Motor neuron (in vitro differentiated cells): ENCODE results near the gene FSTL4. TPM values are rescaled to one million over a fixed set of nuclear protein-coding genes. Genes with fewer than 3 reads are reported as not detected.
A peak's percentile ranks its signal among the peaks of the same experiment; 100 is the strongest.

ENCODE experiments used
- ATAC-seq, 8 experiments: fragments of 200-7000 bp; cut with Tn5 transposase; replicated peaks in 6 of 8; 2 replicates each; pipeline ENCODE4 v1.8.0; 2021; ENCODE audit warnings: mild to moderate bottlenecking in 8 of 8, moderate library complexity in 8 of 8
- H3K27ac ChIP-seq, 2 donors: fragments of 250-450 bp; sonication (Bioruptor Pico); 2 replicates each; pipeline ENCODE4 v1.9.0; 2021; ENCODE audit warnings: antibody characterized with exemption in 2 of 2, mild to moderate bottlenecking in 2 of 2, moderate library complexity in 1 of 2
- H3K4me1 ChIP-seq, 2 donors: fragments of 250-450 bp; sonication (Bioruptor Pico); replicated peaks in 1 of 2; 2 replicates each; pipeline ENCODE4 v1.6.1; 2021; ENCODE audit warnings: antibody characterized with exemption in 2 of 2, mild to moderate bottlenecking in 2 of 2, moderate library complexity in 1 of 2
- H3K4me3 ChIP-seq, 5 donors: fragments of 250-450 bp; sonication (Bioruptor Pico); 2 replicates each; pipeline ENCODE4 v1.9.0; 2021; ENCODE audit warnings: antibody characterized with exemption in 5 of 5, mild to moderate bottlenecking in 5 of 5, moderate library complexity in 4 of 5
- WGBS, 10 experiments: fragments of 450-650 bp; shearing (Covaris generic); methylation state at CpG; one replicate each; pipeline ENCODE4 v1.0.0; 2022; 5-methylcytosine and 5-hydroxymethylcytosine counted together
- in situ Hi-C, 9 experiments: fragments of 400-800 bp; cut with MboI; loops; one replicate each; pipeline ENCODE4 v1.15.0; 2021; ENCODE audit warnings: low sequenced_read_pairs in 9 of 9, low pct_unique_long_range_greater_than_20kb in 2 of 9; ENCODE audit not compliant: unreplicated experiment in 9 of 9
- total RNA-seq, 8 experiments: library from RNA; unstranded; fragments of 300-600 nt; gene quantifications; 2 replicates each; pipeline versions ENCODE4 v1.2.3 to v1.2.4, GENCODE V29; 2022

Gene FSTL4
- total RNA-seq, 8 experiments from 2014 or later = 0.13 to 5.5 (median 1.9) TPM

- WGBS, 10 experiments = 0 to 82% (median 74%) methylated on average over 1 to 3 of the region's 4 CpGs; no CpG with 5 or more reads in 3 of the 10 experiments
- Histone ChIP-seq H3K4me3 (no peak overlapping the region), H3K4me1 (no peaks in the 10 kb centered on the region), H3K27ac (no peak overlapping the region)
- in situ Hi-C loops = no loop called here
- ATAC-seq = no peak
Measured at GRCh38 chr5:133533541-133533940, 78.8 kb downstream of the FSTL4 start.

GRCh38 chr5:133531594-133531993 lies 80.7 kb downstream of the FSTL4 start:
- no peak overlapping the region for H3K27ac ChIP-seq
- no peaks in the 10 kb centered on the region for H3K4me1 ChIP-seq
- ATAC-seq = peak in 5 of 8 experiments; percentile 26 to 97 (median 51)
- WGBS, 10 experiments = 0 to 80% (median 24%) methylated on average over 1 to 4 of the region's 4 CpGs; no CpG with 5 or more reads in 4 of the 10 experiments
- no peak overlapping the region for H3K4me3 ChIP-seq
- in situ Hi-C loops = no loop called here

- Histone ChIP-seq H3K27ac (no peak overlapping the region), H3K4me1 (peaks cover 1% of the 10 kb centered on the region in 2 donors), H3K4me3 (no peak overlapping the region)
- 30 to 100% (median 80%) methylated on average over 1 to 3 of the region's 4 CpGs; no CpG with 5 or more reads in 3 of the 10 experiments for WGBS, 10 experiments
- in situ Hi-C loops = no loop called here
- peak in 1 of 8 experiments; percentile 15 for ATAC-seq
Measured at GRCh38 chr5:133531178-133531577, 81.2 kb downstream of the FSTL4 start.

- Histone ChIP-seq H3K4me1 (peaks cover 7 to 10% of the 10 kb centered on the region in 2 donors), H3K27ac (no peak overlapping the region), H3K4me3 (no peak overlapping the region)
- no peak for ATAC-seq
- in situ Hi-C loops = no loop called here
- 33 to 100% (median 74%) methylated on average over 1 to 6 of the region's 6 CpGs; no CpG with 5 or more reads in 4 of the 10 experiments for WGBS, 10 experiments
Measured at GRCh38 chr5:133530270-133530669, 82.1 kb downstream of the FSTL4 start.

- whole genome bisulfite sequencing, 10 experiments = 7 to 100% (median 40%) methylated on average over 1 to 4 of the region's 4 CpGs; no CpG with 5 or more reads in 5 of the 10 experiments
- peaks cover 21 to 25% of the 10 kb centered on the region in 2 donors for H3K4me1 ChIP-seq
- no peak for ATAC-seq
- no peak overlapping the region for H3K27ac ChIP-seq
- in situ Hi-C loops = no loop called here
- H3K4me3 ChIP-seq = no peak overlapping the region
Measured at GRCh38 chr5:133528841-133529240, 83.5 kb downstream of the FSTL4 start.

- no peak for ATAC-seq
- no peak overlapping the region for H3K4me3 ChIP-seq
- in situ Hi-C loops = no loop called here
- 0 to 100% (median 40%) methylated on average over 1 of the region's 2 CpGs; no CpG with 5 or more reads in 7 of the 10 experiments for WGBS, 10 experiments
- H3K4me1 ChIP-seq = peaks cover 29 to 40% of the 10 kb centered on the region in 2 donors
- no peak overlapping the region for H3K27ac ChIP-seq
Measured at GRCh38 chr5:133527311-133527710, 85.0 kb downstream of the FSTL4 start.

GRCh38 chr5:133526368-133526767 lies 86.0 kb downstream of the FSTL4 start:
- no peak for ATAC-seq
- Histone ChIP-seq H3K27ac (peak overlapping the region in 1 of 2 donors; percentile 40), H3K4me3 (no peak overlapping the region), H3K4me1 (peaks cover 36 to 49% of the 10 kb centered on the region in 2 donors)
- 37 to 100% (median 75%) methylated on average over 1 to 7 of the region's 7 CpGs; no CpG with 5 or more reads in 1 of the 10 experiments for WGBS, 10 experiments
- in situ Hi-C loops = no loop called here

GRCh38 chr5:133525126-133525525 lies 87.2 kb downstream of the FSTL4 start:
- H3K4me1 ChIP-seq = peaks cover 36 to 54% of the 10 kb centered on the region in 2 donors
- WGBS, 10 experiments = 39 to 63% (median 40%) methylated on average over 1 to 2 of the region's 3 CpGs; no CpG with 5 or more reads in 5 of the 10 experiments
- in situ Hi-C loops = no loop called here
- peak in 3 of 8 experiments; percentile 26 to 71 (median 70) for ATAC-seq
- H3K4me3 ChIP-seq = no peak overlapping the region
- peak overlapping the region in 1 of 2 donors; percentile 12 for H3K27ac ChIP-seq

GRCh38 chr5:133524666-133525065 lies 87.7 kb downstream of the FSTL4 start:
- WGBS, 10 experiments = 80% methylated on average over 3 of the region's 4 CpGs; no CpG with 5 or more reads in 9 of the 10 experiments
- peaks cover 36 to 54% of the 10 kb centered on the region in 2 donors for H3K4me1 ChIP-seq
- no peak overlapping the region for H3K4me3 ChIP-seq
- in situ Hi-C loops = no loop called here
- peak overlapping the region; percentile 29 to 84 for H3K27ac ChIP-seq
- ATAC-seq = peak in 2 of 8 experiments; percentile 27 to 34

- WGBS, 10 experiments = 4 to 94% (median 75%) methylated on average over 1 to 6 of the region's 12 CpGs; no CpG with 5 or more reads in 2 of the 10 experiments
- in situ Hi-C loops = no loop called here
- peaks cover 36 to 54% of the 10 kb centered on the region in 2 donors for H3K4me1 ChIP-seq
- ATAC-seq = peak in 5 of 8 experiments; percentile 77 to 88 (median 82)
- no peak overlapping the region for H3K4me3 ChIP-seq
- peak overlapping the region; percentile 58 to 84 for H3K27ac ChIP-seq
Measured at GRCh38 chr5:133523961-133524586, 88.3 kb downstream of the FSTL4 start.

GRCh38 chr5:133523013-133523658 lies 89.2 kb downstream of the FSTL4 start:
- Histone ChIP-seq H3K4me1 (peaks cover 36 to 54% of the 10 kb centered on the region in 2 donors), H3K27ac (no peak overlapping the region), H3K4me3 (no peak overlapping the region)
- 20 to 90% (median 80%) methylated on average over 1 to 6 of the region's 9 CpGs; no CpG with 5 or more reads in 3 of the 10 experiments for WGBS, 10 experiments
- in situ Hi-C loops = no loop called here
- ATAC-seq = peak in 1 of 8 experiments; percentile 38

GRCh38 chr5:133521801-133522200 lies 90.5 kb downstream of the FSTL4 start:
- ATAC-seq = no peak
- peak overlapping the region in 1 of 2 donors; percentile 5 for H3K27ac ChIP-seq
- in situ Hi-C loops = no loop called here
- WGBS, 10 experiments = 22 to 100% (median 60%) methylated on average over 1 to 2 of the region's 2 CpGs; no CpG with 5 or more reads in 2 of the 10 experiments
- H3K4me1 ChIP-seq = peaks cover 36 to 54% of the 10 kb centered on the region in 2 donors
- no peak overlapping the region for H3K4me3 ChIP-seq

GRCh38 chr5:133520991-133521706 lies 91.2 kb downstream of the FSTL4 start:
- ATAC-seq = no peak
- in situ Hi-C loops = no loop called here
- H3K27ac ChIP-seq = no peak overlapping the region
- H3K4me3 ChIP-seq = no peak overlapping the region
- 0 to 100% (median 76%) methylated on average over 1 of the region's 2 CpGs; no CpG with 5 or more reads in 4 of the 10 experiments for WGBS, 10 experiments
- peaks cover 35 to 55% of the 10 kb centered on the region in 2 donors for H3K4me1 ChIP-seq
